NCI-H69 (cell line): Measurements from ENCODE around the gene RPS6KL1.

Experiments used
- DNase-seq: peaks from one replicate; lab custom pipeline; 2025; lab: John Stamatoyannopoulos, UW

The RPS6KL1 gene

DNA sequence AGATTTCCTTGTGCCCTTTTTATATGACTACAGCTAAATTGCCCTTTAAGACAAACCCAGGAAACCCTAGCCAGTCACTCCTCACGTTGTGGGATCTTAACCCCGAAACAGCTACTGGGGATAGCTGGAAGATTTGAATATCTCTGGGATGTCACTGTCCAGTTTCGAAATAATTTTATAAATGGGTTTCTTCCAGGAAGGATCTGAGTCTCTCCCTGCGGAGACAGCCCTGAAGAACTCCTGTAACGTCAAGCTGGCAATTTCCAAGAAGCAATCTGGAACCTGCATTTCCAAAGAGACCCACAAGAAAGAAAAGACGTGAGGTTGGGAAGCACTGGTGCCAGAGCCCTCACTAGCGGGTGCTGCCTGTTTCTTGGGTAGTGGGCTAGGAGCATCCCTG, 68.0 kb downstream of the RPS6KL1 start:
- no peak for DNase-seq
